K562 (cell line): ENCODE measurements around the gene SLIT1. TPM values are rescaled to one million over a fixed set of nuclear protein-coding genes. Genes with fewer than 3 reads are reported as not detected.

Experiments used
- ATAC-seq: fragments of 200-7000 bp; cut with Tn5 transposase; 3 replicates; pipeline ENCODE4 v1.9.1; 2020; ENCODE audit warnings: moderate library complexity
- BruUV-seq: library from RNA; stranded (reverse); fragments of 400-500 nt; replicated peaks from 2 replicates; lab custom pipeline; 2021; lab: Mats Ljungman, UMichigan
- CTCF ChIA-PET: fragments of 300-600 bp; formaldehyde crosslinking; extraction: SDS; loops from one replicate; lab custom pipeline; 2021; ENCODE audit warnings: low intra/inter-chr PET ratio; lab: Yijun Ruan, JAX
- POLR2A ChIA-PET: fragments of 300-600, 350-650 bp; sonication (Branson Sonifier 250); formaldehyde crosslinking; extraction: SDS; loops from one replicate; lab custom pipeline; 2021; ENCODE audit warnings: antibody characterized with exemption, inconsistent platforms; lab: Yijun Ruan, JAX
- DNase-seq, 4 experiments: peaks; one replicate each; pipeline versions ENCODE4 v3.0.0 to v3.0.0-alpha.2; 2011 to 2018; ENCODE audit warnings: low spot score in 3 of 4, mixed read lengths in 3 of 4; ENCODE audit errors: extremely low read depth in 1 of 4
- FAIRE-seq: peaks from 2 replicates; lab custom pipeline; 2011; peaks lifted over from hg19 to GRCh38; lab: Jason Lieb, UNC
- H2AFZ ChIP-seq: 2 replicates; pipeline ENCODE4 v1.6.0; 2011; ENCODE audit warnings: low read depth, low read length, control low read depth, inconsistent platforms
- H3K27ac ChIP-seq: fragments of 200-600 bp; 3 replicates; pipeline ENCODE4 v1.8.0; 2011; ENCODE audit warnings: low read depth, mild to moderate bottlenecking, control low read depth, inconsistent platforms, low read length, moderate library complexity, mixed read lengths; ENCODE audit errors: extremely low read depth
- H3K27me3 ChIP-seq, 2 experiments: fragments of 300-600 bp in 1 of 2; 2 replicates in 1 of 2; 3 replicates in 1 of 2; pipeline versions ENCODE4 v1.6.0 to v1.8.0; 2011; ENCODE audit warnings: inconsistent platforms in 2 of 2, low read length in 2 of 2, mild to moderate bottlenecking in 1 of 2, mixed read lengths in 1 of 2, moderate library complexity in 1 of 2; ENCODE audit not compliant: control insufficient read depth in 2 of 2, insufficient read depth in 2 of 2
- H3K36me3 ChIP-seq: fragments of 300-600 bp; 3 replicates; pipeline ENCODE4 v1.8.0; 2011; ENCODE audit warnings: mild to moderate bottlenecking, low read length, inconsistent platforms; ENCODE audit not compliant: control insufficient read depth, insufficient read depth
- H3K4me1 ChIP-seq, 2 experiments: fragments of 200-600 bp in 1 of 2; replicated peaks in 1 of 2; 2 replicates in 1 of 2; 3 replicates in 1 of 2; pipeline versions ENCODE4 v1.5.1 to v1.8.0; 2011; ENCODE audit warnings: inconsistent platforms in 2 of 2, low read length in 2 of 2, mild to moderate bottlenecking in 1 of 2, mixed read lengths in 1 of 2, moderate library complexity in 1 of 2; ENCODE audit not compliant: control insufficient read depth in 2 of 2, insufficient read depth in 2 of 2
- H3K4me2 ChIP-seq: 2 replicates; pipeline ENCODE4 v1.6.1; 2011; ENCODE audit warnings: low read length, control low read depth, inconsistent platforms, mixed read lengths; ENCODE audit not compliant: insufficient read depth
- H3K4me3 ChIP-seq: fragments of 200-600 bp; sonication (generic), shearing (Covaris generic); 2 replicates; pipeline ENCODE4 v1.5.1; 2016; ENCODE audit warnings: control low read depth, inconsistent platforms
- H3K79me2 ChIP-seq: fragments of 200-600 bp; 3 replicates; pipeline ENCODE4 v1.8.0; 2011; ENCODE audit warnings: low read length, inconsistent platforms; ENCODE audit not compliant: control insufficient read depth, insufficient read depth
- H3K9ac ChIP-seq, 2 experiments: 2 replicates each; pipeline versions ENCODE4 v1.6.0 to v1.6.1; 2011; ENCODE audit warnings: low read depth in 2 of 2, low read length in 2 of 2, control low read depth in 1 of 2, inconsistent platforms in 1 of 2, mild to moderate bottlenecking in 1 of 2, mixed read lengths in 1 of 2; ENCODE audit not compliant: insufficient read depth in 1 of 2
- H3K9me1 ChIP-seq: one replicate; pipeline ENCODE4 v1.6.0; 2011; ENCODE audit warnings: inconsistent platforms, mild to moderate bottlenecking, low read length, moderate library complexity; ENCODE audit not compliant: control insufficient read depth, insufficient read depth
- H3K9me3 ChIP-seq: replicated peaks from 2 replicates; pipeline ENCODE4 v1.5.1; 2011; ENCODE audit warnings: low read depth, low read length, inconsistent platforms; ENCODE audit not compliant: control insufficient read depth, insufficient read depth
- H4K20me1 ChIP-seq: replicated peaks from 2 replicates; pipeline ENCODE4 v1.6.1; 2011; ENCODE audit warnings: low read length, inconsistent platforms, mixed read lengths; ENCODE audit not compliant: control insufficient read depth, insufficient read depth
- CREBBP ChIP-seq: IDR thresholded peaks from one replicate; pipeline ENCODE4 v1.6.1; 2012; ENCODE audit warnings: low read depth, mild to moderate bottlenecking, control low read depth, inconsistent platforms, low read length
- HOMEZ ChIP-seq: fragments of 250-450 bp; sonication (Bioruptor Pico); IDR thresholded peaks from 2 replicates; pipeline ENCODE4 v1.4.0; 2020; ENCODE audit warnings: mild to moderate bottlenecking, moderate library complexity
- SMAD4 ChIP-seq: fragments of 250-450 bp; sonication (Bioruptor Pico); conservative IDR thresholded peaks from 2 replicates; pipeline ENCODE4 v1.8.0; 2021; ENCODE audit warnings: inconsistent platforms, mild to moderate bottlenecking, moderate library complexity
- SMARCA4 ChIP-seq: fragments of 450-650 bp; IDR thresholded peaks from 2 replicates; pipeline ENCODE4 v1.6.1; 2016
- TAL1 ChIP-seq: fragments of 450-650 bp; IDR thresholded peaks from 2 replicates; pipeline ENCODE4 v1.6.1; 2016; ENCODE audit warnings: mild to moderate bottlenecking
- ZNF24 ChIP-seq: fragments of 450-650 bp; IDR thresholded peaks from 2 replicates; pipeline ENCODE4 v1.6.1; 2016
- WGBS: fragments of 100-300 bp; shearing (Covaris generic); methylation state at CpG from one replicate; pipeline ENCODE4 v1.1.6; 2016; ENCODE audit warnings: low coverage, mixed read lengths; ENCODE audit not compliant: insufficient coverage; ENCODE audit errors: missing lambda C conversion rate; 5-methylcytosine and 5-hydroxymethylcytosine counted together
- in situ Hi-C: fragments of 300-500 bp; cut with MboI; formaldehyde crosslinking; loops from 4 replicates; pipeline ENCODE4 v1.15.0; 2018; ENCODE audit warnings: inconsistent platforms, mixed read lengths
- intact Hi-C: fragments of 100-400 bp; cut with micrococcal nuclease; formaldehyde crosslinking; loops from 2 replicates; pipeline ENCODE4 v1.14.2; 2022
- polyA plus RNA-seq, 8 experiments: library from polyadenylated mRNA; depleted of rRNA in 4 of 8; stranded (reverse) in 5 of 8; unstranded in 3 of 8; fragments of >200 nt; fragmentation: Nextera tagmentation in 2 of 8; fragmentation: Illumina TruSeq in 1 of 8; extraction: Ambion mirVana in 2 of 8; extraction: Trizol in 1 of 8; gene quantifications; 2 replicates each; pipeline versions ENCODE4 v1.2.1 to v1.2.3, GENCODE V29; 2011 to 2014; ENCODE audit warnings: inconsistent platforms in 1 of 8, missing spikeins in 1 of 8
- total RNA-seq, 7 experiments: library from RNA; depleted of rRNA in 6 of 7; stranded (reverse); fragments of >200 nt in 6 of 7; fragmentation: Illumina TruSeq in 2 of 7; extraction: Trizol in 2 of 7; gene quantifications; 2 replicates each; pipeline versions ENCODE4 v1.2.1 to v1.2.3, GENCODE V29; 2011 to 2021; ENCODE audit warnings: low replicate concordance in 1 of 7
- TF ChIP-seq, protein P1 (sequence below), 3 experiments: fragments of 200-800 bp in 1 of 3; sonication (Bioruptor generic) in 1 of 3; sonication (generic) in 1 of 3; formaldehyde crosslinking in 1 of 3; IDR thresholded peaks; 2 replicates each; pipeline versions ENCODE4 v1.6.1 to v1.8.0; 2016 to 2022; ENCODE audit warnings: mild to moderate bottlenecking in 2 of 3, missing compliant biosample characterization in 2 of 3, missing genetic modification characterization in 2 of 3, missing genetic modification reagents in 1 of 3
- TF ChIP-seq, protein P2 (sequence below): fragments of 450-650 bp; IDR thresholded peaks from 2 replicates; pipeline ENCODE4 v1.6.1; 2016; ENCODE audit warnings: low read depth, mild to moderate bottlenecking, moderate library complexity
- TF ChIP-seq, protein P3 (sequence below): fragments of 250-450 bp; sonication (Bioruptor Pico); IDR thresholded peaks from 2 replicates; pipeline ENCODE4 v1.4.0; 2020; ENCODE audit warnings: mild to moderate bottlenecking, moderate library complexity, borderline replicate concordance

Gene SLIT1
- total and polyA plus RNA-seq, 9 of the 15 experiments (the other 6 are each of a cell fraction or from before 2014, with no cell fraction given): 0.01 to 0.11 (median 0.04) TPM; not detected in 3

DNA sequence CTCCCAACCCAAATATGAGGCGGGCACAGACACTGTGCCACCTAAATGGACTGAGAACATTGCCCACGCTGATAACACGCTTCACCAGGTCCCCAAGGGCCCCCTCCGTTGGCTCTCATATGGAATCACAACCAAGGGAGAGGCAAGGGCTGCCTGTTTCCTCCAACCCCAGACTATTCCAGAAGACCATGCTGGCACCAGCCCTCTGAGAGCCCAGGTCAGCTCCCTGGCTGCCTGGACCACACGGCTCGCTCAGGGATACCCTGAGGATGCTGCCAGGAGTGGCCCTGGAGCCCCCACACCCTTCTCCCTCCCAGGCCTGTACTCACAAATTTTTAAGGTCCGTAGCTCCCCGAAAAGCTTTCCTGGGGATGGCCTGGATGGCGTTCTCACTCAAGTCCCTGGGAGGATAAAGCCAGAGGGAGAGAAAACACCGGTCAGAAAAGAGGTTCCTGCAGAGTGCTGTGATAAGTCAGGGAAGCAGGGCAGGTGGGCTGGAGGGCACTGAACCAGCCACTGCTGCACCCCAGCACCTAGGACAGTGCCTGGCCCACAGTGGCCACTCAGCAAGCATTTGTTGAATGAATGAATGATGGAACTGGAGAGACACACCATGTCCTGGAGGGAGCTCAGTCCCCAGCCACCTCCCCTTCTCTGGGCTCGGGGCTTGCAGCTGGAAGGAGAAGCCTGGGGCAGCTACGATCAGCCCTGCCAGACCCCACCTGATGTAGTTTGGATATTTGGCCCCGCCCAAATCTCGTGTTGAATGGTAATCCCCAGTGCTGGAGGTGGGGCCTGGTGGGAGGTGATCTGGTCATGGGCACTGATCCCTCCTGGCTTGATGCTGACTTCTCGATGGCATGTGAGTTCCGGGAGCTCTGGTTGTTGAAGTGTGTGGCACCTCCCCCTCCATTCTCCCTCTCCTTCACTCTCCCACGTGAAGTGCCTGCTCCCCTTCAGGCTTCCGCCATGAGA, 119.8 kb downstream of the SLIT1 start (continued):
- TF ChIP-seq, protein P1, sequence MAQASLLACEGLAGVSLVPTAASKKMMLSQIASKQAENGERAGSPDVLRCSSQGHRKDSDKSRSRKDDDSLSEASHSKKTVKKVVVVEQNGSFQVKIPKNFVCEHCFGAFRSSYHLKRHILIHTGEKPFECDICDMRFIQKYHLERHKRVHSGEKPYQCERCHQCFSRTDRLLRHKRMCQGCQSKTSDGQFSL (CRISPR knock-in tag; IDR thresholded peaks at IDR 0.05): no peak
- TF ChIP-seq, protein P1 (tag; IDR thresholded peaks at IDR 0.05): no peak

GRCh38 chr10:97065128-97065527, 120.6 kb downstream of the SLIT1 start:
- Histone ChIP-seq H3K27me3 (peaks cover 4 to 42% of the 10 kb centered on the region in 2 experiments; a peak in 4 of 5 replicates), H3K4me3 (no peak overlapping the region), H3K4me2 (no peak overlapping the region), H3K9me1 (no peaks in the 10 kb centered on the region), H3K79me2 (no peaks in the 10 kb centered on the region), H4K20me1 (no peaks in the 10 kb centered on the region), H3K9ac (no peak overlapping the region), H3K36me3 (no peaks in the 10 kb centered on the region), H3K9me3 (no peaks in the 10 kb centered on the region), H2AFZ (no peak overlapping the region), H3K27ac (no peak overlapping the region), H3K4me1 (peaks cover 0 to 6% of the 10 kb centered on the region in 2 experiments; a peak in 2 of 5 replicates)
- ATAC-seq: no peak
- no peak for FAIRE-seq
- intact Hi-C loops: no loop called here
- CTCF ChIA-PET: no interaction called here
- 0% methylated on average over 1 of the region's 1 CpG for WGBS
- no peak for DNase-seq
- no TSS peak for BruUV-seq
- TF ChIP-seq SMARCA4 (no peak), SMAD4 (CRISPR knock-in tag) (no peak), HOMEZ (CRISPR knock-in tag) (no peak), ZNF24 (no peak), CREBBP (no peak), TAL1 (no peak)
- TF ChIP-seq, protein P2, sequence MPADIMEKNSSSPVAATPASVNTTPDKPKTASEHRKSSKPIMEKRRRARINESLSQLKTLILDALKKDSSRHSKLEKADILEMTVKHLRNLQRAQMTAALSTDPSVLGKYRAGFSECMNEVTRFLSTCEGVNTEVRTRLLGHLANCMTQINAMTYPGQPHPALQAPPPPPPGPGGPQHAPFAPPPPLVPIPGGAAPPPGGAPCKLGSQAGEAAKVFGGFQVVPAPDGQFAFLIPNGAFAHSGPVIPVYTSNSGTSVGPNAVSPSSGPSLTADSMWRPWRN: no peak
- TF ChIP-seq, protein P3, sequence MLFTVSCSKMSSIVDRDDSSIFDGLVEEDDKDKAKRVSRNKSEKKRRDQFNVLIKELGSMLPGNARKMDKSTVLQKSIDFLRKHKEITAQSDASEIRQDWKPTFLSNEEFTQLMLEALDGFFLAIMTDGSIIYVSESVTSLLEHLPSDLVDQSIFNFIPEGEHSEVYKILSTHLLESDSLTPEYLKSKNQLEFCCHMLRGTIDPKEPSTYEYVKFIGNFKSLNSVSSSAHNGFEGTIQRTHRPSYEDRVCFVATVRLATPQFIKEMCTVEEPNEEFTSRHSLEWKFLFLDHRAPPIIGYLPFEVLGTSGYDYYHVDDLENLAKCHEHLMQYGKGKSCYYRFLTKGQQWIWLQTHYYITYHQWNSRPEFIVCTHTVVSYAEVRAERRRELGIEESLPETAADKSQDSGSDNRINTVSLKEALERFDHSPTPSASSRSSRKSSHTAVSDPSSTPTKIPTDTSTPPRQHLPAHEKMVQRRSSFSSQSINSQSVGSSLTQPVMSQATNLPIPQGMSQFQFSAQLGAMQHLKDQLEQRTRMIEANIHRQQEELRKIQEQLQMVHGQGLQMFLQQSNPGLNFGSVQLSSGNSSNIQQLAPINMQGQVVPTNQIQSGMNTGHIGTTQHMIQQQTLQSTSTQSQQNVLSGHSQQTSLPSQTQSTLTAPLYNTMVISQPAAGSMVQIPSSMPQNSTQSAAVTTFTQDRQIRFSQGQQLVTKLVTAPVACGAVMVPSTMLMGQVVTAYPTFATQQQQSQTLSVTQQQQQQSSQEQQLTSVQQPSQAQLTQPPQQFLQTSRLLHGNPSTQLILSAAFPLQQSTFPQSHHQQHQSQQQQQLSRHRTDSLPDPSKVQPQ (CRISPR knock-in tag): no peak
- in situ Hi-C loops: no loop called here
- POLR2A ChIA-PET: no interaction called here
